ENCODE data around the gene SPINT2.

The SPINT2 gene

GRCh38 chr19:38323291-38323690 is 58.9 kb downstream of the SPINT2 start (continued):
- no peak for TF ChIP-seq PATZ1 (CRISPR knock-in tag; IDR thresholded peaks at IDR 0.05; ENCODE audit: borderline replicate concordance)

GRCh38 chr19:38324431-38324830 is 60.1 kb downstream of the SPINT2 start:
- TF ChIP-seq ZNF70 (CRISPR knock-in tag; IDR thresholded peaks at IDR 0.05) (no peak), ZNF8 (CRISPR knock-in tag; IDR thresholded peaks at IDR 0.05) (no peak), BACH2 (CRISPR knock-in tag; IDR thresholded peaks at IDR 0.05; ENCODE audit: borderline replicate concordance) (no peak), CSDC2 (CRISPR knock-in tag; IDR thresholded peaks at IDR 0.05) (no peak), PPARA (CRISPR knock-in tag; IDR thresholded peaks at IDR 0.05; ENCODE audit: borderline replicate concordance) (no peak), GLIS3 (CRISPR knock-in tag; IDR thresholded peaks at IDR 0.05) (no peak), ZFP30 (CRISPR knock-in tag; IDR thresholded peaks at IDR 0.05) (no peak), TSHZ2 (CRISPR knock-in tag; IDR thresholded peaks at IDR 0.05) (no peak), TCF4 (CRISPR knock-in tag; IDR thresholded peaks at IDR 0.05; ENCODE audit: borderline replicate concordance) (no peak)
- no peak for ATAC-seq

- ATAC-seq = no peak
- TF ChIP-seq CSRNP3 (CRISPR knock-in tag; IDR thresholded peaks at IDR 0.05) = no peak
- TF ChIP-seq CREB5 (CRISPR knock-in tag; IDR thresholded peaks at IDR 0.05; ENCODE audit: low read depth) = no peak
These were observed 62.2 kb downstream of the SPINT2 start for GRCh38 chr19:38326591-38326990.

GRCh38 chr19:38329651-38330050 is 65.3 kb downstream of the SPINT2 start:
- no peak for ATAC-seq
- TF ChIP-seq ISL1 (CRISPR knock-in tag; IDR thresholded peaks at IDR 0.05) (no peak), TOX (CRISPR knock-in tag; IDR thresholded peaks at IDR 0.05; ENCODE audit: borderline replicate concordance) (no peak), TCF4 (CRISPR knock-in tag; IDR thresholded peaks at IDR 0.05; ENCODE audit: borderline replicate concordance) (no peak), OSR1 (CRISPR knock-in tag; IDR thresholded peaks at IDR 0.05) (no peak), ARNTL (CRISPR knock-in tag; IDR thresholded peaks at IDR 0.05; ENCODE audit: borderline replicate concordance, low read depth) (no peak), PPARA (CRISPR knock-in tag; IDR thresholded peaks at IDR 0.05; ENCODE audit: borderline replicate concordance) (no peak), GLIS3 (CRISPR knock-in tag; IDR thresholded peaks at IDR 0.05) (no peak), CSRNP3 (CRISPR knock-in tag; IDR thresholded peaks at IDR 0.05) (no peak), ZNF565 (CRISPR knock-in tag; conservative IDR thresholded peaks at IDR 0.05; ENCODE audit: low read depth) (no peak), PATZ1 (CRISPR knock-in tag; IDR thresholded peaks at IDR 0.05; ENCODE audit: borderline replicate concordance) (no peak), POU6F1 (CRISPR knock-in tag; IDR thresholded peaks at IDR 0.05; ENCODE audit: borderline replicate concordance, low read depth) (no peak), TSHZ2 (CRISPR knock-in tag; IDR thresholded peaks at IDR 0.05) (no peak), CREB5 (CRISPR knock-in tag; IDR thresholded peaks at IDR 0.05; ENCODE audit: low read depth) (no peak)

Data from SK-N-SH treated with all-trans-retinoic acid at 6 μM for 48 hours (cell line).